HepG2 (cell line): ENCODE data around the gene PRPSAP1. TPM values are rescaled to one million over a fixed set of nuclear protein-coding genes. Genes with fewer than 3 reads are reported as not detected.

Experiments used
- CBX2 ChIP-seq, 2 experiments: fragments of 200-600 bp in 1 of 2; sonication (generic); formaldehyde crosslinking in 1 of 2; IDR thresholded peaks; 2 replicates each; pipeline versions ENCODE4 v1.7.0 to v1.8.1; 2018 to 2022; ENCODE audit warnings: low read depth in 2 of 2, low read length in 1 of 2, mild to moderate bottlenecking in 1 of 2, missing genetic modification reagents in 1 of 2
- ESRRA ChIP-seq: sonication (generic); formaldehyde crosslinking; IDR thresholded peaks from 2 replicates; pipeline ENCODE4 v1.5.1; 2020; ENCODE audit warnings: mild to moderate bottlenecking, low read depth, missing genetic modification reagents
- HNF4G ChIP-seq, 2 experiments: sonication (generic) in 1 of 2; formaldehyde crosslinking in 1 of 2; IDR thresholded peaks; 2 replicates each; pipeline versions ENCODE4 v1.4.0 to v1.6.1; 2011 to 2020; ENCODE audit warnings: borderline replicate concordance in 2 of 2, low read depth in 2 of 2, mild to moderate bottlenecking in 2 of 2, low read length in 1 of 2, missing genetic modification reagents in 1 of 2, moderate library complexity in 1 of 2
- HNRNPK ChIP-seq: fragments of 200-400 bp; formaldehyde crosslinking; IDR thresholded peaks from 2 replicates; pipeline ENCODE4 v1.6.1; 2018; ENCODE audit warnings: low read length, low read depth, moderate library complexity, mild to moderate bottlenecking; ENCODE audit not compliant: poor library complexity, severe bottlenecking
- NFE2L2 ChIP-seq: fragments of 150-350 bp; IDR thresholded peaks from 2 replicates; pipeline ENCODE4 v1.6.1; 2014; ENCODE audit warnings: low read length
- NFIB ChIP-seq: sonication (generic); formaldehyde crosslinking; IDR thresholded peaks from 2 replicates; pipeline ENCODE4 v1.9.0; 2021; ENCODE audit warnings: missing genetic modification reagents, mild to moderate bottlenecking, borderline replicate concordance
- POLR2AphosphoS2 ChIP-seq: IDR thresholded peaks from 2 replicates; pipeline ENCODE4 v1.6.1; 2011; ENCODE audit warnings: low read depth, low read length, improper control_type of control experiment
- SMAD3 ChIP-seq: sonication (generic); formaldehyde crosslinking; IDR thresholded peaks from 2 replicates; pipeline ENCODE4 v1.4.0; 2020; ENCODE audit warnings: missing genetic modification reagents
- ZBTB8A ChIP-seq: sonication (generic); formaldehyde crosslinking; IDR thresholded peaks from 2 replicates; pipeline ENCODE4 v1.4.0; 2020; ENCODE audit warnings: mild to moderate bottlenecking, low read depth, missing genetic modification reagents, borderline replicate concordance
- ZNF441 ChIP-seq: sonication (generic); formaldehyde crosslinking; IDR thresholded peaks from 2 replicates; pipeline ENCODE4 v1.7.0; 2021; ENCODE audit warnings: missing genetic modification reagents, borderline replicate concordance
- ZNF546 ChIP-seq: sonication (generic); formaldehyde crosslinking; conservative IDR thresholded peaks from 2 replicates; pipeline ENCODE4 v1.8.1; 2023; ENCODE audit warnings: mild to moderate bottlenecking, missing genetic modification reagents
- ZNF713 ChIP-seq: sonication (generic); formaldehyde crosslinking; IDR thresholded peaks from 2 replicates; pipeline ENCODE4 v1.4.0; 2020; ENCODE audit warnings: mild to moderate bottlenecking, missing genetic modification reagents
- ZNF737 ChIP-seq: sonication (generic); formaldehyde crosslinking; IDR thresholded peaks from 2 replicates; pipeline ENCODE4 v1.5.0; 2020; ENCODE audit warnings: missing genetic modification reagents, mild to moderate bottlenecking, borderline replicate concordance
- ZNF772 ChIP-seq: sonication (generic); formaldehyde crosslinking; IDR thresholded peaks from 2 replicates; pipeline ENCODE4 v1.5.0; 2020; ENCODE audit warnings: mild to moderate bottlenecking, missing genetic modification reagents
- polyA plus RNA-seq, 8 experiments: library from polyadenylated mRNA; depleted of rRNA in 3 of 8; stranded (reverse) in 7 of 8; unstranded in 1 of 8; fragments of >200 nt; fragmentation: Illumina TruSeq in 4 of 8; extraction: Trizol in 4 of 8; gene quantifications; 2 replicates each; pipeline versions ENCODE4 v1.2.1 to v1.2.3, GENCODE V29; 2011 to 2016; ENCODE audit warnings: low read depth in 4 of 8, missing spikeins in 1 of 8, mixed read lengths in 1 of 8; ENCODE audit not compliant: insufficient read depth in 1 of 8
- total RNA-seq, 5 experiments: library from RNA; depleted of rRNA; stranded (reverse); fragments of >200 nt; fragmentation: Illumina TruSeq; extraction: Trizol; gene quantifications; 2 replicates each; pipeline ENCODE4 v1.2.3, GENCODE V29; 2016; ENCODE audit warnings: low read depth in 1 of 5
- TF ChIP-seq, protein P1 (sequence below): sonication (generic); formaldehyde crosslinking; conservative IDR thresholded peaks from 2 replicates; pipeline ENCODE4 v1.4.0; 2020; ENCODE audit warnings: missing genetic modification reagents
- TF ChIP-seq, protein P2 (sequence below): sonication (generic); formaldehyde crosslinking; IDR thresholded peaks from 2 replicates; pipeline ENCODE4 v1.8.1; 2023; ENCODE audit warnings: mild to moderate bottlenecking, missing genetic modification reagents
- TF ChIP-seq, protein P3 (sequence below): sonication (generic); formaldehyde crosslinking; IDR thresholded peaks from 2 replicates; pipeline ENCODE4 v1.4.0; 2020; ENCODE audit warnings: mild to moderate bottlenecking, missing genetic modification reagents
- TF ChIP-seq, protein P4 (sequence below): sonication (generic); formaldehyde crosslinking; IDR thresholded peaks from 2 replicates; pipeline ENCODE4 v1.5.1; 2020; ENCODE audit warnings: missing genetic modification reagents, mild to moderate bottlenecking, borderline replicate concordance

Gene PRPSAP1
- total and polyA plus RNA-seq, 2 of the 13 experiments (the other 11 are each of a cell fraction or from before 2014, with no cell fraction given): 91.1 to 314 TPM

DNA sequence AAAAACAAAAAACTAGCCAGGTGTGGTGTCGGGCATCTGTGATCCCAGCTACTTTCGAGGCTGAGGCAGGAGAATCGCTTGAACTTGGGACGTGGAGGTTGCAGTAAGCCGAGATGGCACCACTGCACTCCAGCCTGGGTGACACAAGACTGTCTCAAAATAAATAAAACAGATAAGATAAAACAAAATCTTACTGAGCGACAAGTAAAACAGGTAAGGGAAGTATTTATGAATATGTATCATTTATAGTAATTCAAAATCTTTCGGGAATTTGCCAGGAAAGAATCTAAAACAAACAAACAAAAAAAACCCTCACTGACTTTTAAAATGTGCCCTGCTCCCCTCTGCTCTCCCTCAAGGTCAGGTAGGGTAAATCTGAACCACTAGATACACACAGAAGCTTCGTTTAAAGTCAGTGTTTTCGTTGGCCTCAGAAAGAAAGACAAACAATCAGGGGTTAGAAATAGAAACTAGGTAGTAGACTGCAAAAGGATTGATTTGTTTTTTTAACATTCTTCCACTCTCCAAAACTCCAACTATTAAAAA lies 2.1 kb downstream of the PRPSAP1 start (continued):
- TF ChIP-seq, protein P1, sequence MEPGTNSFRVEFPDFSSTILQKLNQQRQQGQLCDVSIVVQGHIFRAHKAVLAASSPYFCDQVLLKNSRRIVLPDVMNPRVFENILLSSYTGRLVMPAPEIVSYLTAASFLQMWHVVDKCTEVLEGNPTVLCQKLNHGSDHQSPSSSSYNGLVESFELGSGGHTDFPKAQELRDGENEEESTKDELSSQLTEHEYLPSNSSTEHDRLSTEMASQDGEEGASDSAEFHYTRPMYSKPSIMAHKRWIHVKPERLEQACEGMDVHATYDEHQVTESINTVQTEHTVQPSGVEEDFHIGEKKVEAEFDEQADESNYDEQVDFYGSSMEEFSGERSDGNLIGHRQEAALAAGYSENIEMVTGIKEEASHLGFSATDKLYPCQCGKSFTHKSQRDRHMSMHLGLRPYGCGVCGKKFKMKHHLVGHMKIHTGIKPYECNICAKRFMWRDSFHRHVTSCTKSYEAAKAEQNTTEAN (CRISPR knock-in tag): no peak
- TF ChIP-seq ZNF441 (CRISPR knock-in tag) (0 out of 2 replicates have a peak, but pooled peaks have one; percentile 42), POLR2AphosphoS2 (no peak), ZNF772 (CRISPR knock-in tag) (no peak), ZNF546 (CRISPR knock-in tag) (no peak), NFE2L2 (no peak), ZNF737 (CRISPR knock-in tag) (no peak), ZBTB8A (CRISPR knock-in tag) (no peak), ZNF713 (no peak), SMAD3 (0 out of 2 replicates have a peak, but pooled peaks have one; percentile 33), ESRRA (CRISPR knock-in tag) (peak; percentile 55; the same call in 1 of the 2 replicates), HNRNPK (no peak), CBX2 (IDR thresholded peaks at IDR 0.05; ENCODE audit: low read depth, low read length) (no peak), CBX2 (CRISPR knock-in tag; IDR thresholded peaks at IDR 0.05; ENCODE audit: low read depth) (0 out of 2 replicates have a peak, but pooled peaks have one; percentile 39), HNF4G (IDR thresholded peaks at IDR 0.05; ENCODE audit: borderline replicate concordance, low read depth, low read length) (peak; percentile 21; the same call in 1 of the 2 replicates), HNF4G (CRISPR knock-in tag; IDR thresholded peaks at IDR 0.05; ENCODE audit: borderline replicate concordance, low read depth) (no peak), NFIB (CRISPR knock-in tag) (no peak)
- TF ChIP-seq, protein P2, sequence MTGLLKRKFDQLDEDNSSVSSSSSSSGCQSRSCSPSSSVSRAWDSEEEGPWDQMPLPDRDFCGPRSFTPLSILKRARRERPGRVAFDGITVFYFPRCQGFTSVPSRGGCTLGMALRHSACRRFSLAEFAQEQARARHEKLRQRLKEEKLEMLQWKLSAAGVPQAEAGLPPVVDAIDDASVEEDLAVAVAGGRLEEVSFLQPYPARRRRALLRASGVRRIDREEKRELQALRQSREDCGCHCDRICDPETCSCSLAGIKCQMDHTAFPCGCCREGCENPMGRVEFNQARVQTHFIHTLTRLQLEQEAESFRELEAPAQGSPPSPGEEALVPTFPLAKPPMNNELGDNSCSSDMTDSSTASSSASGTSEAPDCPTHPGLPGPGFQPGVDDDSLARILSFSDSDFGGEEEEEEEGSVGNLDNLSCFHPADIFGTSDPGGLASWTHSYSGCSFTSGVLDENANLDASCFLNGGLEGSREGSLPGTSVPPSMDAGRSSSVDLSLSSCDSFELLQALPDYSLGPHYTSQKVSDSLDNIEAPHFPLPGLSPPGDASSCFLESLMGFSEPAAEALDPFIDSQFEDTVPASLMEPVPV (CRISPR knock-in tag): 0 out of 2 replicates have a peak, but pooled peaks have one; percentile 7
- TF ChIP-seq, protein P3, sequence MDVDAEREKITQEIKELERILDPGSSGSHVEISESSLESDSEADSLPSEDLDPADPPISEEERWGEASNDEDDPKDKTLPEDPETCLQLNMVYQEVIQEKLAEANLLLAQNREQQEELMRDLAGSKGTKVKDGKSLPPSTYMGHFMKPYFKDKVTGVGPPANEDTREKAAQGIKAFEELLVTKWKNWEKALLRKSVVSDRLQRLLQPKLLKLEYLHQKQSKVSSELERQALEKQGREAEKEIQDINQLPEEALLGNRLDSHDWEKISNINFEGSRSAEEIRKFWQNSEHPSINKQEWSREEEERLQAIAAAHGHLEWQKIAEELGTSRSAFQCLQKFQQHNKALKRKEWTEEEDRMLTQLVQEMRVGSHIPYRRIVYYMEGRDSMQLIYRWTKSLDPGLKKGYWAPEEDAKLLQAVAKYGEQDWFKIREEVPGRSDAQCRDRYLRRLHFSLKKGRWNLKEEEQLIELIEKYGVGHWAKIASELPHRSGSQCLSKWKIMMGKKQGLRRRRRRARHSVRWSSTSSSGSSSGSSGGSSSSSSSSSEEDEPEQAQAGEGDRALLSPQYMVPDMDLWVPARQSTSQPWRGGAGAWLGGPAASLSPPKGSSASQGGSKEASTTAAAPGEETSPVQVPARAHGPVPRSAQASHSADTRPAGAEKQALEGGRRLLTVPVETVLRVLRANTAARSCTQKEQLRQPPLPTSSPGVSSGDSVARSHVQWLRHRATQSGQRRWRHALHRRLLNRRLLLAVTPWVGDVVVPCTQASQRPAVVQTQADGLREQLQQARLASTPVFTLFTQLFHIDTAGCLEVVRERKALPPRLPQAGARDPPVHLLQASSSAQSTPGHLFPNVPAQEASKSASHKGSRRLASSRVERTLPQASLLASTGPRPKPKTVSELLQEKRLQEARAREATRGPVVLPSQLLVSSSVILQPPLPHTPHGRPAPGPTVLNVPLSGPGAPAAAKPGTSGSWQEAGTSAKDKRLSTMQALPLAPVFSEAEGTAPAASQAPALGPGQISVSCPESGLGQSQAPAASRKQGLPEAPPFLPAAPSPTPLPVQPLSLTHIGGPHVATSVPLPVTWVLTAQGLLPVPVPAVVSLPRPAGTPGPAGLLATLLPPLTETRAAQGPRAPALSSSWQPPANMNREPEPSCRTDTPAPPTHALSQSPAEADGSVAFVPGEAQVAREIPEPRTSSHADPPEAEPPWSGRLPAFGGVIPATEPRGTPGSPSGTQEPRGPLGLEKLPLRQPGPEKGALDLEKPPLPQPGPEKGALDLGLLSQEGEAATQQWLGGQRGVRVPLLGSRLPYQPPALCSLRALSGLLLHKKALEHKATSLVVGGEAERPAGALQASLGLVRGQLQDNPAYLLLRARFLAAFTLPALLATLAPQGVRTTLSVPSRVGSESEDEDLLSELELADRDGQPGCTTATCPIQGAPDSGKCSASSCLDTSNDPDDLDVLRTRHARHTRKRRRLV (CRISPR knock-in tag): no peak
- TF ChIP-seq, protein P4, sequence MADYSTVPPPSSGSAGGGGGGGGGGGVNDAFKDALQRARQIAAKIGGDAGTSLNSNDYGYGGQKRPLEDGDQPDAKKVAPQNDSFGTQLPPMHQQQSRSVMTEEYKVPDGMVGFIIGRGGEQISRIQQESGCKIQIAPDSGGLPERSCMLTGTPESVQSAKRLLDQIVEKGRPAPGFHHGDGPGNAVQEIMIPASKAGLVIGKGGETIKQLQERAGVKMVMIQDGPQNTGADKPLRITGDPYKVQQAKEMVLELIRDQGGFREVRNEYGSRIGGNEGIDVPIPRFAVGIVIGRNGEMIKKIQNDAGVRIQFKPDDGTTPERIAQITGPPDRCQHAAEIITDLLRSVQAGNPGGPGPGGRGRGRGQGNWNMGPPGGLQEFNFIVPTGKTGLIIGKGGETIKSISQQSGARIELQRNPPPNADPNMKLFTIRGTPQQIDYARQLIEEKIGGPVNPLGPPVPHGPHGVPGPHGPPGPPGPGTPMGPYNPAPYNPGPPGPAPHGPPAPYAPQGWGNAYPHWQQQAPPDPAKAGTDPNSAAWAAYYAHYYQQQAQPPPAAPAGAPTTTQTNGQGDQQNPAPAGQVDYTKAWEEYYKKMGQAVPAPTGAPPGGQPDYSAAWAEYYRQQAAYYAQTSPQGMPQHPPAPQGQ (CRISPR knock-in tag): no peak
